GM18907 (cell line): ENCODE results near the gene PRF1.
"Not testable (repeated sequence)": the region's sequence is repeated elsewhere in the genome, so short reads cannot be mapped to it uniquely, and the experiment has no call there.

ENCODE experiments used
- ATAC-seq: cut with Tn5 transposase; IDR thresholded peaks from one replicate; pipeline ENCODE4 v1.9.1; 2021; ENCODE audit warnings: mild to moderate bottlenecking, moderate library complexity; ENCODE audit not compliant: unreplicated experiment

The PRF1 gene

GRCh38 chr10:70595566-70596016 lies 7.0 kb downstream of the PRF1 start:
- no peak for ATAC-seq

- no peak for ATAC-seq
Measured at GRCh38 chr10:70594161-70594560, 8.4 kb downstream of the PRF1 start.

- ATAC-seq: no peak
Measured at GRCh38 chr10:70593513-70593890, 9.0 kb downstream of the PRF1 start.

- no peak for ATAC-seq
Measured at GRCh38 chr10:70592746-70593512, 9.6 kb downstream of the PRF1 start.

GRCh38 chr10:70592186-70592735 lies 10.3 kb downstream of the PRF1 start:
- no peak for ATAC-seq

- no peak for ATAC-seq
Measured at GRCh38 chr10:70590655-70591416, 11.7 kb downstream of the PRF1 start.

GRCh38 chr10:70589762-70590654 lies 12.5 kb downstream of the PRF1 start:
- no peak for ATAC-seq

- no peak for ATAC-seq
Measured at GRCh38 chr10:70588859-70589570, 13.5 kb downstream of the PRF1 start.

- ATAC-seq: no peak
Measured at GRCh38 chr10:70588255-70588654, 14.3 kb downstream of the PRF1 start.

GRCh38 chr10:70587045-70587658 lies 15.4 kb downstream of the PRF1 start:
- ATAC-seq: no peak

- ATAC-seq: no peak
Measured at GRCh38 chr10:70586348-70586930, 16.1 kb downstream of the PRF1 start.

- ATAC-seq: no peak
Measured at GRCh38 chr10:70585578-70586169, 16.9 kb downstream of the PRF1 start.

GRCh38 chr10:70584909-70585544 lies 17.5 kb downstream of the PRF1 start:
- ATAC-seq: no peak

GRCh38 chr10:70584366-70584765 lies 18.2 kb downstream of the PRF1 start:
- ATAC-seq: no peak

GRCh38 chr10:70583669-70584037 lies 18.9 kb downstream of the PRF1 start:
- ATAC-seq: no peak

- ATAC-seq: no peak
Measured at GRCh38 chr10:70582793-70583668, 19.5 kb downstream of the PRF1 start.

- ATAC-seq: not testable (repeated sequence)
Measured at GRCh38 chr10:70581176-70581575, 21.4 kb downstream of the PRF1 start.
